WTC11 (cell line): Measurements from ENCODE around the gene FGF18.

Experiments used
- ATF2 ChIP-seq: sonication (generic); formaldehyde crosslinking; IDR thresholded peaks from 2 replicates; pipeline ENCODE4 v1.8.1; 2022; ENCODE audit warnings: low read depth, missing genetic modification reagents, borderline replicate concordance
- ATF3 ChIP-seq: sonication (generic); formaldehyde crosslinking; conservative IDR thresholded peaks from 2 replicates; pipeline ENCODE4 v1.8.1; 2022; ENCODE audit warnings: mild to moderate bottlenecking, missing genetic modification reagents
- CTCF ChIP-seq: fragments of 200-600 bp; IDR thresholded peaks from 2 replicates; pipeline ENCODE4 v1.8.0; 2022; ENCODE audit warnings: antibody characterized with exemption
- ELF4 ChIP-seq: sonication (generic); formaldehyde crosslinking; IDR thresholded peaks from 2 replicates; pipeline ENCODE4 v1.8.1; 2022; ENCODE audit warnings: low read depth, mild to moderate bottlenecking, moderate library complexity, missing genetic modification reagents
- HMGXB4 ChIP-seq: sonication (generic); formaldehyde crosslinking; IDR thresholded peaks from 2 replicates; pipeline ENCODE4 v1.8.1; 2023; ENCODE audit warnings: mild to moderate bottlenecking, moderate library complexity, missing genetic modification reagents
- IRF1 ChIP-seq: sonication (generic); formaldehyde crosslinking; IDR thresholded peaks from 2 replicates; pipeline ENCODE4 v1.8.0; 2023; ENCODE audit warnings: missing genetic modification reagents
- JUN ChIP-seq: sonication (generic); formaldehyde crosslinking; IDR thresholded peaks from 2 replicates; pipeline ENCODE4 v1.8.0; 2023; ENCODE audit warnings: mild to moderate bottlenecking, missing genetic modification reagents
- MAX ChIP-seq: sonication (generic); formaldehyde crosslinking; IDR thresholded peaks from 2 replicates; pipeline ENCODE4 v1.8.0; 2022; ENCODE audit warnings: mild to moderate bottlenecking, missing genetic modification reagents
- MLX ChIP-seq: sonication (generic); formaldehyde crosslinking; IDR thresholded peaks from 2 replicates; pipeline ENCODE4 v1.8.1; 2023; ENCODE audit warnings: mild to moderate bottlenecking, missing genetic modification reagents, moderate library complexity
- SP1 ChIP-seq: sonication (generic); formaldehyde crosslinking; conservative IDR thresholded peaks from 2 replicates; pipeline ENCODE4 v1.8.1; 2022; ENCODE audit warnings: missing genetic modification reagents
- STAT6 ChIP-seq: sonication (generic); formaldehyde crosslinking; conservative IDR thresholded peaks from 2 replicates; pipeline ENCODE4 v1.8.1; 2023; ENCODE audit warnings: mild to moderate bottlenecking, low read depth, missing genetic modification reagents, moderate library complexity
- USF2 ChIP-seq: sonication (generic); formaldehyde crosslinking; IDR thresholded peaks from 2 replicates; pipeline ENCODE4 v1.8.1; 2023; ENCODE audit warnings: mild to moderate bottlenecking, missing genetic modification reagents, moderate library complexity

- TF ChIP-seq CTCF, result no peak
- TF ChIP-seq MAX, result no peak
- TF ChIP-seq HMGXB4 (CRISPR knock-in tag), result no peak
- TF ChIP-seq ELF4 (CRISPR knock-in tag), result no peak
- TF ChIP-seq ATF2 (CRISPR knock-in tag), result no peak
- no peak for TF ChIP-seq SP1
- no peak for TF ChIP-seq STAT6 (CRISPR knock-in tag)
- no peak for TF ChIP-seq JUN
- no peak for TF ChIP-seq ATF3 (CRISPR knock-in tag)
- no peak for TF ChIP-seq MLX (CRISPR knock-in tag)
- no peak for TF ChIP-seq USF2 (CRISPR knock-in tag)
- no peak for TF ChIP-seq IRF1 (CRISPR knock-in tag)
Observed at GRCh38 chr5:171488876-171489275, 69.4 kb downstream of the FGF18 start.
